Measurements from ENCODE around the gene ENPEP. TPM values are rescaled to one million over a fixed set of nuclear protein-coding genes. Genes with fewer than 3 reads are reported as not detected.

The ENPEP gene
- total and polyA plus RNA-seq, 9 of the 15 experiments (the other 6 are each of a cell fraction or from before 2014, with no cell fraction given): 0.01 TPM; not detected in 7

- H3K9me3 ChIP-seq (replicated peaks; ENCODE audit: control insufficient read depth, insufficient read depth, low read depth, low read length): no peaks in the 10 kb centered on the region
- H3K4me1 ChIP-seq (replicated peaks in 1 of 2; ENCODE audit: control insufficient read depth in 2 of 2, insufficient read depth in 2 of 2, low read length in 2 of 2): no peaks in the 10 kb centered on the region
- ChIA-PET CTCF (ENCODE audit: low intra/inter-chr PET ratio) (no interaction called here), POLR2A (no interaction called here)
- H4K20me1 ChIP-seq (replicated peaks; ENCODE audit: control insufficient read depth, insufficient read depth, low read length): no peaks in the 10 kb centered on the region
- no peaks in the 10 kb centered on the region for H3K36me3 ChIP-seq (ENCODE audit: control insufficient read depth, insufficient read depth, low read length)
- FAIRE-seq (no peak), ATAC-seq (no peak), DNase-seq (ENCODE audit: extremely low read depth in 1 of 4, low spot score in 3 of 4) (no peak)
- H3K9ac ChIP-seq (ENCODE audit: insufficient read depth in 1 of 2, low read depth in 2 of 2, low read length in 2 of 2): no peak overlapping the region
- BruUV-seq (replicated peaks): no TSS peak
- no peak overlapping the region for H3K4me2 ChIP-seq (ENCODE audit: insufficient read depth, low read length)
- no peaks in the 10 kb centered on the region for H3K79me2 ChIP-seq (ENCODE audit: control insufficient read depth, insufficient read depth, low read length)
- no peak overlapping the region for H2AFZ ChIP-seq (ENCODE audit: low read depth, low read length)
- no peaks in the 10 kb centered on the region; a peak in 1 of 5 replicates for H3K27me3 ChIP-seq (ENCODE audit: control insufficient read depth in 2 of 2, insufficient read depth in 2 of 2, low read length in 2 of 2)
- TF ChIP-seq BRD9 (IDR thresholded peaks at IDR 0.05; ENCODE audit: low read depth, partially characterized antibody) (no peak), GTF2A2 (tag; IDR thresholded peaks at IDR 0.05) (no peak), ZNF143 (CRISPR knock-in tag; IDR thresholded peaks at IDR 0.05) (no peak), FIP1L1 (IDR thresholded peaks at IDR 0.05; ENCODE audit: low read depth, low read length, poor library complexity, severe bottlenecking) (no peak), POU5F1 (IDR thresholded peaks at IDR 0.05; ENCODE audit: borderline replicate concordance, low read depth, low read length, partially characterized antibody) (no peak), CCNT2 (IDR thresholded peaks at IDR 0.05; ENCODE audit: borderline replicate concordance, extremely low read depth, insufficient read length, low read depth, low read length) (no peak), TCF3 (CRISPR knock-in tag; IDR thresholded peaks at IDR 0.05) (no peak), ZBED1 (IDR thresholded peaks at IDR 0.05) (no peak), ZNF23 (CRISPR knock-in tag; IDR thresholded peaks at IDR 0.05) (no peak), PML (IDR thresholded peaks at IDR 0.05; ENCODE audit: low read length) (no peak), SP1 (CRISPR knock-in tag; IDR thresholded peaks at IDR 0.05) (no peak)
- TF ChIP-seq, protein P1, sequence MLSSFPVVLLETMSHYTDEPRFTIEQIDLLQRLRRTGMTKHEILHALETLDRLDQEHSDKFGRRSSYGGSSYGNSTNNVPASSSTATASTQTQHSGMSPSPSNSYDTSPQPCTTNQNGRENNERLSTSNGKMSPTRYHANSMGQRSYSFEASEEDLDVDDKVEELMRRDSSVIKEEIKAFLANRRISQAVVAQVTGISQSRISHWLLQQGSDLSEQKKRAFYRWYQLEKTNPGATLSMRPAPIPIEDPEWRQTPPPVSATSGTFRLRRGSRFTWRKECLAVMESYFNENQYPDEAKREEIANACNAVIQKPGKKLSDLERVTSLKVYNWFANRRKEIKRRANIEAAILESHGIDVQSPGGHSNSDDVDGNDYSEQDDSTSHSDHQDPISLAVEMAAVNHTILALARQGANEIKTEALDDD (IDR thresholded peaks at IDR 0.05): no peak
- TF ChIP-seq, protein P2, sequence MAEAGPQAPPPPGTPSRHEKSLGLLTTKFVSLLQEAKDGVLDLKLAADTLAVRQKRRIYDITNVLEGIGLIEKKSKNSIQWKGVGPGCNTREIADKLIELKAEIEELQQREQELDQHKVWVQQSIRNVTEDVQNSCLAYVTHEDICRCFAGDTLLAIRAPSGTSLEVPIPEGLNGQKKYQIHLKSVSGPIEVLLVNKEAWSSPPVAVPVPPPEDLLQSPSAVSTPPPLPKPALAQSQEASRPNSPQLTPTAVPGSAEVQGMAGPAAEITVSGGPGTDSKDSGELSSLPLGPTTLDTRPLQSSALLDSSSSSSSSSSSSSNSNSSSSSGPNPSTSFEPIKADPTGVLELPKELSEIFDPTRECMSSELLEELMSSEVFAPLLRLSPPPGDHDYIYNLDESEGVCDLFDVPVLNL (CRISPR knock-in tag; IDR thresholded peaks at IDR 0.05; ENCODE audit: low read depth): no peak
- in situ Hi-C loops (cut with MboI): no loop called here
- H3K4me3 ChIP-seq: no peak overlapping the region
- intact Hi-C loops (cut with micrococcal nuclease): no loop called here
- no peaks in the 10 kb centered on the region for H3K9me1 ChIP-seq (ENCODE audit: control insufficient read depth, insufficient read depth, low read length)
- H3K27ac ChIP-seq (ENCODE audit: extremely low read depth, low read depth, low read length): no peak overlapping the region
- 0% methylated on average over 2 of the region's 2 CpGs for WGBS (ENCODE audit: insufficient coverage, low coverage, missing lambda C conversion rate)
Observed at GRCh38 chr4:110484029-110484428, 8.1 kb downstream of the ENPEP start.

All from K562 (cell line).